GM12878 (cell line): ENCODE results near the gene POLD4. TPM values are rescaled to one million over a fixed set of nuclear protein-coding genes. Genes with fewer than 3 reads are reported as not detected.

ENCODE experiments used
- ATAC-seq: fragments of 200-7000 bp; cut with Tn5 transposase; 3 replicates; pipeline ENCODE4 v1.9.1; 2020; ENCODE audit warnings: mild to moderate bottlenecking, moderate library complexity
- BruUV-seq: library from RNA; stranded (reverse); fragments of 400-500 nt; replicated peaks from 2 replicates; lab custom pipeline; 2021; lab: Mats Ljungman, UMichigan
- CTCF ChIA-PET: fragments of 300-600 bp; sonication (Branson Sonifier 250); formaldehyde crosslinking; extraction: SDS; loops from one replicate; lab custom pipeline; 2021; ENCODE audit warnings: inconsistent platforms; lab: Yijun Ruan, JAX
- POLR2A ChIA-PET: fragments of 350-600 bp; formaldehyde crosslinking; extraction: SDS; loops from one replicate; lab custom pipeline; 2021; ENCODE audit warnings: inconsistent platforms; lab: Charles Lee
- RAD21 ChIA-PET: fragments of 300-600 bp; sonication (Branson Sonifier 250); formaldehyde crosslinking; loops from one replicate; lab custom pipeline; 2023; ENCODE audit warnings: antibody characterized with exemption; ENCODE audit not compliant: unreplicated experiment; lab: Charles Lee
- SMC1A ChIA-PET: fragments of 300-600 bp; sonication (Branson Sonifier 250); formaldehyde crosslinking; loops from one replicate; lab custom pipeline; 2023; ENCODE audit not compliant: unreplicated experiment, uncharacterized antibody; lab: Charles Lee
- DNase-seq: peaks from one replicate; pipeline ENCODE4 v3.0.0-alpha.2; 2011; ENCODE audit warnings: low read depth, low spot score
- FAIRE-seq: peaks from 3 replicates; lab custom pipeline; 2011; peaks lifted over from hg19 to GRCh38; lab: Jason Lieb, UNC
- H2AFZ ChIP-seq: 2 replicates; pipeline ENCODE4 v1.6.0; 2011; ENCODE audit warnings: low read depth, low read length, control low read depth; ENCODE audit not compliant: control insufficient read depth
- H3K27ac ChIP-seq: 2 replicates; pipeline ENCODE4 v1.5.1; 2011; ENCODE audit warnings: control low read depth; ENCODE audit not compliant: control insufficient read depth, insufficient read depth
- H3K27me3 ChIP-seq, 2 experiments: replicated peaks in 1 of 2; 2 replicates each; pipeline versions ENCODE4 v1.6.0 to v1.6.1; 2011; ENCODE audit warnings: low read length in 1 of 2; ENCODE audit not compliant: control insufficient read depth in 2 of 2, insufficient read depth in 2 of 2
- H3K36me3 ChIP-seq, 2 experiments: 2 replicates each; pipeline ENCODE4 v1.5.1; 2011; ENCODE audit warnings: low read length in 1 of 2; ENCODE audit not compliant: control insufficient read depth in 2 of 2, insufficient read depth in 2 of 2
- H3K4me1 ChIP-seq: 2 replicates; pipeline ENCODE4 v1.6.1; 2011; ENCODE audit warnings: mild to moderate bottlenecking, low read length, moderate library complexity, mixed read lengths; ENCODE audit not compliant: control insufficient read depth, insufficient read depth
- H3K4me2 ChIP-seq: 2 replicates; pipeline ENCODE4 v1.6.0; 2011; ENCODE audit warnings: control low read depth; ENCODE audit not compliant: control insufficient read depth, insufficient read depth
- H3K4me3 ChIP-seq: fragments of 200-600 bp; sonication (generic); 2 replicates; pipeline ENCODE4 v1.5.1; 2016
- H3K79me2 ChIP-seq: 2 replicates; pipeline ENCODE4 v1.6.0; 2011; ENCODE audit warnings: low read length; ENCODE audit not compliant: control insufficient read depth, insufficient read depth
- H3K9ac ChIP-seq: 2 replicates; pipeline ENCODE4 v1.8.0; 2011; ENCODE audit warnings: low read length, control low read depth, mixed read lengths; ENCODE audit not compliant: control insufficient read depth, insufficient read depth
- H3K9me3 ChIP-seq: replicated peaks from 3 replicates; pipeline ENCODE4 v1.5.1; 2011; ENCODE audit warnings: mild to moderate bottlenecking, low read length; ENCODE audit not compliant: control insufficient read depth, insufficient read depth
- H4K20me1 ChIP-seq: 2 replicates; pipeline ENCODE4 v1.6.0; 2011; ENCODE audit not compliant: control insufficient read depth, insufficient read depth
- BMI1 ChIP-seq: fragments of 450-650 bp; IDR thresholded peaks from 2 replicates; pipeline ENCODE4 v1.6.1; 2016; ENCODE audit warnings: mild to moderate bottlenecking, moderate library complexity, borderline replicate concordance
- CREM ChIP-seq: IDR thresholded peaks from 2 replicates; pipeline ENCODE4 v1.6.1; 2014; ENCODE audit warnings: antibody characterized with exemption, low read depth
- GABPA ChIP-seq: IDR thresholded peaks from 2 replicates; pipeline ENCODE4 v1.6.1; 2014; ENCODE audit warnings: antibody characterized with exemption, low read depth, mild to moderate bottlenecking, inconsistent platforms
- HDAC2 ChIP-seq: fragments of 200-600 bp; sonication (generic); IDR thresholded peaks from 2 replicates; pipeline ENCODE4 v1.6.1; 2017
- KAT2A ChIP-seq: conservative IDR thresholded peaks from 2 replicates; pipeline ENCODE4 v1.6.1; 2011; ENCODE audit warnings: low read depth, low read length; ENCODE audit not compliant: control insufficient read depth
- KDM1A ChIP-seq: fragments of 200-600 bp; sonication (generic); IDR thresholded peaks from 2 replicates; pipeline ENCODE4 v1.6.1; 2016; ENCODE audit warnings: borderline replicate concordance
- NBN ChIP-seq: fragments of 450-650 bp; IDR thresholded peaks from 2 replicates; pipeline ENCODE4 v1.6.1; 2016
- NRF1 ChIP-seq: conservative IDR thresholded peaks from 2 replicates; pipeline ENCODE4 v1.6.1; 2011; ENCODE audit warnings: mild to moderate bottlenecking, low read depth, low read length, improper control_type of control experiment
- RCOR1 ChIP-seq: conservative IDR thresholded peaks from 2 replicates; pipeline ENCODE4 v1.6.1; 2012; ENCODE audit warnings: low read depth, low read length, improper control_type of control experiment
- SMC3 ChIP-seq: IDR thresholded peaks from 2 replicates; pipeline ENCODE4 v1.6.1; 2011; ENCODE audit warnings: low read length, improper control_type of control experiment, borderline replicate concordance
- ZNF217 ChIP-seq: fragments of 450-650 bp; IDR thresholded peaks from 2 replicates; pipeline ENCODE4 v1.6.1; 2017; ENCODE audit warnings: antibody characterized with exemption, mild to moderate bottlenecking
- ZSCAN29 ChIP-seq: fragments of 450-650 bp; IDR thresholded peaks from 2 replicates; pipeline ENCODE4 v1.6.1; 2017; ENCODE audit warnings: mild to moderate bottlenecking, moderate library complexity
- WGBS: methylation state at CpG from one replicate; pipeline ENCODE4 v1.1.6; 2016; ENCODE audit warnings: low lambda C conversion rate; ENCODE audit not compliant: insufficient replicate concordance, insufficient coverage; ENCODE audit errors: missing lambda C conversion rate; 5-methylcytosine and 5-hydroxymethylcytosine counted together
- in situ Hi-C: fragments of 300-500 bp; cut with MboI; formaldehyde crosslinking; loops from 9 replicates; pipeline ENCODE4 v1.14.3; 2018; ENCODE audit warnings: mixed read lengths
- intact Hi-C: fragments of 100-400 bp; cut with micrococcal nuclease; formaldehyde crosslinking; loops from one replicate; pipeline ENCODE4 v1.14.2; 2022; ENCODE audit not compliant: unreplicated experiment
- polyA plus RNA-seq, 11 experiments: library from polyadenylated mRNA; depleted of rRNA in 4 of 11; unstranded in 6 of 11; stranded (reverse) in 5 of 11; fragments of >200 nt; fragmentation: Nextera tagmentation in 4 of 11; fragmentation: Illumina TruSeq in 1 of 11; extraction: Ambion mirVana in 4 of 11; extraction: Trizol in 1 of 11; gene quantifications; 1 replicate in 1 of 11; 2 replicates in 10 of 11; pipeline versions ENCODE4 v1.2.1 to v1.2.3, GENCODE V29; 2011 to 2016; ENCODE audit warnings: inconsistent platforms in 2 of 11, missing spikeins in 2 of 11, low read depth in 1 of 11
- total RNA-seq, 4 experiments: library from RNA; depleted of rRNA in 3 of 4; stranded (reverse); fragments of >200 nt in 3 of 4; fragmentation: Illumina TruSeq in 1 of 4; extraction: Trizol in 1 of 4; gene quantifications; 2 replicates each; pipeline versions ENCODE4 v1.2.1 to v1.2.3, GENCODE V29; 2013 to 2021
- TF ChIP-seq, protein P1 (sequence below): IDR thresholded peaks from 2 replicates; pipeline ENCODE4 v1.6.1; 2012; ENCODE audit warnings: mild to moderate bottlenecking, low read depth, low read length
- TF ChIP-seq, protein P2 (sequence below): fragments of 450-650 bp; IDR thresholded peaks from 2 replicates; pipeline ENCODE4 v1.6.1; 2017; ENCODE audit warnings: mild to moderate bottlenecking, moderate library complexity
- TF ChIP-seq, protein P3 (sequence below): IDR thresholded peaks from 2 replicates; pipeline ENCODE4 v1.6.1; 2011; ENCODE audit warnings: low read depth, mild to moderate bottlenecking, low read length, moderate library complexity, borderline replicate concordance; ENCODE audit errors: extremely low read depth

Gene POLD4
- total and polyA plus RNA-seq, 10 of the 15 experiments (the other 5 are each of a cell fraction or from before 2014, with no cell fraction given), result 8.1 to 176 (median 88.1) TPM

- no peak overlapping the region for H2AFZ ChIP-seq
- no TSS peak for BruUV-seq
- DNase-seq (no peak), ATAC-seq (no peak), FAIRE-seq (no peak)
- in situ Hi-C loops, result loop anchor here (5.0 kb wide), 1 partner anchor 53 kb away; no protein-coding TSS in a partner anchor
- ChIA-PET RAD21 (interaction anchor here (1.2 to 7.8 kb wide), 4 partner anchors 28 to 234 kb away, joined by 4 to 75 read pairs (median 38); partner anchors contain the start of gene POLD4), POLR2A (interaction anchor here (0.8 to 1.5 kb wide), 7 partner anchors 14 to 47 kb away, joined by 3 to 5 read pairs (median 3); no protein-coding TSS in a partner anchor), SMC1A (interaction anchor here (0.6 to 5.1 kb wide), 4 partner anchors 22 to 226 kb away, joined by 4 to 65 read pairs (median 16); partner anchors contain the start of gene GRK2), CTCF (interaction anchor here (0.6 to 12.1 kb wide), 8 partner anchors 10 to 233 kb away, joined by 4 to 151 read pairs (median 11); partner anchors contain the start of genes ANKRD13D, POLD4 and SSH3)
- no peak overlapping the region for H3K4me2 ChIP-seq
- no peak overlapping the region for H3K9ac ChIP-seq
- H3K27me3 ChIP-seq, result no peaks in the 10 kb centered on the region
- H3K4me1 ChIP-seq, result peaks cover 3% of the 10 kb centered on the region
- no peak overlapping the region for H3K27ac ChIP-seq
- H3K9me3 ChIP-seq, result no peaks in the 10 kb centered on the region
- H3K36me3 ChIP-seq, result no peaks in the 10 kb centered on the region
- no peaks in the 10 kb centered on the region for H3K79me2 ChIP-seq
- no peak overlapping the region for H3K4me3 ChIP-seq
- intact Hi-C loops, result no loop called here
- no peaks in the 10 kb centered on the region for H4K20me1 ChIP-seq
- 85% methylated on average over 9 of the region's 9 CpGs for WGBS
- TF ChIP-seq KAT2A (no peak), CREM (no peak), BMI1 (no peak), ZNF217 (no peak), ZSCAN29 (no peak), NRF1 (no peak), GABPA (no peak), SMC3 (no peak), HDAC2 (no peak), NBN (no peak), KDM1A (no peak), RCOR1 (no peak)
- TF ChIP-seq, protein P1, sequence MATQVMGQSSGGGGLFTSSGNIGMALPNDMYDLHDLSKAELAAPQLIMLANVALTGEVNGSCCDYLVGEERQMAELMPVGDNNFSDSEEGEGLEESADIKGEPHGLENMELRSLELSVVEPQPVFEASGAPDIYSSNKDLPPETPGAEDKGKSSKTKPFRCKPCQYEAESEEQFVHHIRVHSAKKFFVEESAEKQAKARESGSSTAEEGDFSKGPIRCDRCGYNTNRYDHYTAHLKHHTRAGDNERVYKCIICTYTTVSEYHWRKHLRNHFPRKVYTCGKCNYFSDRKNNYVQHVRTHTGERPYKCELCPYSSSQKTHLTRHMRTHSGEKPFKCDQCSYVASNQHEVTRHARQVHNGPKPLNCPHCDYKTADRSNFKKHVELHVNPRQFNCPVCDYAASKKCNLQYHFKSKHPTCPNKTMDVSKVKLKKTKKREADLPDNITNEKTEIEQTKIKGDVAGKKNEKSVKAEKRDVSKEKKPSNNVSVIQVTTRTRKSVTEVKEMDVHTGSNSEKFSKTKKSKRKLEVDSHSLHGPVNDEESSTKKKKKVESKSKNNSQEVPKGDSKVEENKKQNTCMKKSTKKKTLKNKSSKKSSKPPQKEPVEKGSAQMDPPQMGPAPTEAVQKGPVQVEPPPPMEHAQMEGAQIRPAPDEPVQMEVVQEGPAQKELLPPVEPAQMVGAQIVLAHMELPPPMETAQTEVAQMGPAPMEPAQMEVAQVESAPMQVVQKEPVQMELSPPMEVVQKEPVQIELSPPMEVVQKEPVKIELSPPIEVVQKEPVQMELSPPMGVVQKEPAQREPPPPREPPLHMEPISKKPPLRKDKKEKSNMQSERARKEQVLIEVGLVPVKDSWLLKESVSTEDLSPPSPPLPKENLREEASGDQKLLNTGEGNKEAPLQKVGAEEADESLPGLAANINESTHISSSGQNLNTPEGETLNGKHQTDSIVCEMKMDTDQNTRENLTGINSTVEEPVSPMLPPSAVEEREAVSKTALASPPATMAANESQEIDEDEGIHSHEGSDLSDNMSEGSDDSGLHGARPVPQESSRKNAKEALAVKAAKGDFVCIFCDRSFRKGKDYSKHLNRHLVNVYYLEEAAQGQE, result no peak
- TF ChIP-seq, protein P2, sequence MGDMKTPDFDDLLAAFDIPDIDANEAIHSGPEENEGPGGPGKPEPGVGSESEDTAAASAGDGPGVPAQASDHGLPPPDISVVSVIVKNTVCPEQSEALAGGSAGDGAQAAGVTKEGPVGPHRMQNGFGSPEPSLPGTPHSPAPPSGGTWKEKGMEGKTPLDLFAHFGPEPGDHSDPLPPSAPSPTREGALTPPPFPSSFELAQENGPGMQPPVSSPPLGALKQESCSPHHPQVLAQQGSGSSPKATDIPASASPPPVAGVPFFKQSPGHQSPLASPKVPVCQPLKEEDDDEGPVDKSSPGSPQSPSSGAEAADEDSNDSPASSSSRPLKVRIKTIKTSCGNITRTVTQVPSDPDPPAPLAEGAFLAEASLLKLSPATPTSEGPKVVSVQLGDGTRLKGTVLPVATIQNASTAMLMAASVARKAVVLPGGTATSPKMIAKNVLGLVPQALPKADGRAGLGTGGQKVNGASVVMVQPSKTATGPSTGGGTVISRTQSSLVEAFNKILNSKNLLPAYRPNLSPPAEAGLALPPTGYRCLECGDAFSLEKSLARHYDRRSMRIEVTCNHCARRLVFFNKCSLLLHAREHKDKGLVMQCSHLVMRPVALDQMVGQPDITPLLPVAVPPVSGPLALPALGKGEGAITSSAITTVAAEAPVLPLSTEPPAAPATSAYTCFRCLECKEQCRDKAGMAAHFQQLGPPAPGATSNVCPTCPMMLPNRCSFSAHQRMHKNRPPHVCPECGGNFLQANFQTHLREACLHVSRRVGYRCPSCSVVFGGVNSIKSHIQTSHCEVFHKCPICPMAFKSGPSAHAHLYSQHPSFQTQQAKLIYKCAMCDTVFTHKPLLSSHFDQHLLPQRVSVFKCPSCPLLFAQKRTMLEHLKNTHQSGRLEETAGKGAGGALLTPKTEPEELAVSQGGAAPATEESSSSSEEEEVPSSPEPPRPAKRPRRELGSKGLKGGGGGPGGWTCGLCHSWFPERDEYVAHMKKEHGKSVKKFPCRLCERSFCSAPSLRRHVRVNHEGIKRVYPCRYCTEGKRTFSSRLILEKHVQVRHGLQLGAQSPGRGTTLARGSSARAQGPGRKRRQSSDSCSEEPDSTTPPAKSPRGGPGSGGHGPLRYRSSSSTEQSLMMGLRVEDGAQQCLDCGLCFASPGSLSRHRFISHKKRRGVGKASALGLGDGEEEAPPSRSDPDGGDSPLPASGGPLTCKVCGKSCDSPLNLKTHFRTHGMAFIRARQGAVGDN, result no peak
- TF ChIP-seq, protein P3, sequence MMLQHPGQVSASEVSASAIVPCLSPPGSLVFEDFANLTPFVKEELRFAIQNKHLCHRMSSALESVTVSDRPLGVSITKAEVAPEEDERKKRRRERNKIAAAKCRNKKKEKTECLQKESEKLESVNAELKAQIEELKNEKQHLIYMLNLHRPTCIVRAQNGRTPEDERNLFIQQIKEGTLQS, result no peak
Observed at GRCh38 chr11:67315325-67315909, 37.9 kb downstream of the POLD4 start.
